HFF-Myc (cell line): ENCODE measurements around the gene DCDC2C.

Experiments
- DNase-seq: peaks from one replicate; pipeline ENCODE4 v3.0.0-alpha.2; 2011; ENCODE audit warnings: low read depth; ENCODE audit errors: extremely low read depth
- H3K4me3 ChIP-seq: replicated peaks from 2 replicates; pipeline ENCODE4 v1.5.1; 2011; ENCODE audit warnings: low read depth, mild to moderate bottlenecking, control low read depth, low read length
- CTCF ChIP-seq: IDR thresholded peaks from 2 replicates; pipeline ENCODE4 v1.5.1; 2012; ENCODE audit warnings: mild to moderate bottlenecking, low read depth, low read length, control low read depth; ENCODE audit errors: missing control alignments

Gene DCDC2C

DNA sequence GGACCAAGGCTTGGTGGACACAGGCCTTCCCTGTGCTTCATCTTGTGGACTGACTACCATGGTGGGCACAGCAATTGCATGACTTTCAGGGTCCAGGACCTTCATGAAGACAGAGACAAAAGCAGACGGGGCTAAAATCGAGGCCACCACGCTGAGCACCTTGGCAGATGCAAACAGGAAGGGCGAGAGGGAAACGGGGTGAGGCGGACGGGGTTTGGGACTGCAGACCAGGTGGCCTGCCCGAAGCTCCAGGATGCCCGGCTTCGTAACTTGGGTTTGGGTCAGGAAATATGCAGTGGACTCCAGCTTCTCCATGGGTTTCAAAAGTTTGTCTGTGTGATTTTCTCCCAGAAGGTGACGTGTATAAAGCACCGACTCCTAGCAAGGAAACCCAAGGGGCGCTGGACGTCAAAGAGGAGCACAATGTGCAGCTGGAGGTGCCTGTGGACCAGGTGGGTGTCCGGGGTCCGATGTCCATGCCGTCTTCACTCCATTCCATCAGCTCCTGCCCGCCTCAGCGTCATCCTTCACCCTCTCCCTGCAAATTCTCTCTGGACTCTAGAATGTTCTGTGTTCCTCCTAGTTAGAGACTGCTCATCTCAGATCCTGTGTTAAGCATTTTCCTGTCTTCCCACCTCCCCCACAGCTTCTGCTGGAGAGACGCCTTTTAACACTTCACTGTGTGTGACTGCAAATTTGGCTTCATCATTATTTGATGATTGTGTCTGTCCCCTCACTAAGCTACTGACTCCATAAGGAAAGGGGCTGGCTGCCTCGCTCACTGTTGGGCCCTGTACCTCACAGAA lies 65.8 kb downstream of the DCDC2C start:
- no peak for TF ChIP-seq CTCF
- DNase-seq, result no peak
- no peak overlapping the region for H3K4me3 ChIP-seq

DNA sequence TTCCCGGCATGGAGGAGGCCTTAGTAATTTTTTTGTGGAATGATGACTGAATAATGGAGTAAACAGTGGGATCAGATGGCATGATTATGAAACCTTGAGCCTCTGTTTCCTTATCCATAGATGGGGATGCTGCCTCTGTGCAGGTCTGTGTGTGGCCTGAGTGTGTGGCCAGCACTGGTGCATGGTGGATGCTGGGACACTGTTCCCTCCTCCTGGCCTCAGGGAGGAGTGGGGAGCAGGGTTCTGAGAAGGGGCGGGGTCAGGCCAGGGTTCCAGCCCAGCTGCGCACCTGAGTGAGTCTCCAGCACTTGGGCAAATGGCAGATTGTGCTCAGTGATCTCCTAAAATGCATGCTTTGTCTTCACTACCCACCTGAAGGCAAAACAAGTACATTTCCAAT lies 66.4 kb downstream of the DCDC2C start:
- no peak overlapping the region for H3K4me3 ChIP-seq
- TF ChIP-seq CTCF, result no peak
- no peak for DNase-seq

GRCh38 chr2:3770724-3771415 lies 67.5 kb downstream of the DCDC2C start:
- no peak for TF ChIP-seq CTCF
- no peak for DNase-seq
- H3K4me3 ChIP-seq, result no peak overlapping the region

GRCh38 chr2:3771576-3771975 lies 68.2 kb downstream of the DCDC2C start:
- DNase-seq, result no peak
- no peak overlapping the region for H3K4me3 ChIP-seq
- TF ChIP-seq CTCF, result no peak

DNA sequence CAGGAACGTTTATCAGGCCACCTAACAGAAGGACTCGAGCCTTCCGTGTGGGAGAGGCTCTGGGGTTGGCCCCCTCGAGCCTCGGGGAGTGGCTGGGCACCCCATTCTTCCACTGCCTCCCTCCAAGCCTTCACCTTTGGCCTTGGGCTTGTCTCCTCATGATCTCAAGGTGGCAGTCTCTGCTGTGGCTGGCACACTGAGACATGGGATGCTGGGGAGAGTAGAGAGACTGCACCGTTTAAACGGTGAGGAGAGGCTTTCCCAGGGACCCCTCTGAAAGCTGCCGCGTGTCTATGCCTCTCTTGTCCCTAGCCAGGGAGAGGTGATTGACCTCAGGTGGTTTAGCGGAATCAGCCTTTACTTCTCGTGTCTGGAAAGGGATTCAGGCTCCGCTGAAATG lies 71.0 kb downstream of the DCDC2C start:
- no peak for TF ChIP-seq CTCF
- no peak for DNase-seq
- H3K4me3 ChIP-seq, result no peak overlapping the region

- DNase-seq, result no peak
- no peak for TF ChIP-seq CTCF
These were observed 72.9 kb downstream of the DCDC2C start for GRCh38 chr2:3776311-3776710.

More at GRCh38 chr2:3776311-3776710, 72.9 kb downstream of the DCDC2C start:
- no peak overlapping the region for H3K4me3 ChIP-seq
